Hepatocyte (in vitro differentiated cells): Measurements from ENCODE around the gene TLR3.
A peak's percentile ranks its signal among the peaks of the same experiment; 100 is the strongest.

Experiments
- EZH2 ChIP-seq: fragments of 200-600 bp; sonication (generic); IDR thresholded peaks from 2 replicates; pipeline ENCODE4 v1.6.1; 2016; ENCODE audit warnings: antibody characterized with exemption, mild to moderate bottlenecking, borderline replicate concordance
- EZH2phosphoT487 ChIP-seq: fragments of 200-600 bp; sonication (generic); IDR thresholded peaks from one replicate; pipeline ENCODE4 v1.6.1; 2018; ENCODE audit warnings: antibody characterized with exemption, mild to moderate bottlenecking, low read depth, moderate library complexity; ENCODE audit not compliant: unreplicated experiment, severe bottlenecking
- TF ChIP-seq, protein P1 (sequence below): fragments of 200-600 bp; sonication (generic); IDR thresholded peaks from 2 replicates; pipeline ENCODE4 v1.5.1; 2016; ENCODE audit warnings: antibody characterized with exemption, mild to moderate bottlenecking; ENCODE audit not compliant: poor library complexity

GRCh38 chr4:186021461-186022167, 47.3 kb upstream of the TLR3 start:
- TF ChIP-seq, protein P1, sequence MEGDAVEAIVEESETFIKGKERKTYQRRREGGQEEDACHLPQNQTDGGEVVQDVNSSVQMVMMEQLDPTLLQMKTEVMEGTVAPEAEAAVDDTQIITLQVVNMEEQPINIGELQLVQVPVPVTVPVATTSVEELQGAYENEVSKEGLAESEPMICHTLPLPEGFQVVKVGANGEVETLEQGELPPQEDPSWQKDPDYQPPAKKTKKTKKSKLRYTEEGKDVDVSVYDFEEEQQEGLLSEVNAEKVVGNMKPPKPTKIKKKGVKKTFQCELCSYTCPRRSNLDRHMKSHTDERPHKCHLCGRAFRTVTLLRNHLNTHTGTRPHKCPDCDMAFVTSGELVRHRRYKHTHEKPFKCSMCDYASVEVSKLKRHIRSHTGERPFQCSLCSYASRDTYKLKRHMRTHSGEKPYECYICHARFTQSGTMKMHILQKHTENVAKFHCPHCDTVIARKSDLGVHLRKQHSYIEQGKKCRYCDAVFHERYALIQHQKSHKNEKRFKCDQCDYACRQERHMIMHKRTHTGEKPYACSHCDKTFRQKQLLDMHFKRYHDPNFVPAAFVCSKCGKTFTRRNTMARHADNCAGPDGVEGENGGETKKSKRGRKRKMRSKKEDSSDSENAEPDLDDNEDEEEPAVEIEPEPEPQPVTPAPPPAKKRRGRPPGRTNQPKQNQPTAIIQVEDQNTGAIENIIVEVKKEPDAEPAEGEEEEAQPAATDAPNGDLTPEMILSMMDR = peak; percentile 85
- TF ChIP-seq EZH2phosphoT487 (no peak), EZH2 (no peak)
